GM12878 (cell line): ENCODE measurements around the gene SIGLEC12. TPM values are rescaled to one million over a fixed set of nuclear protein-coding genes. Genes with fewer than 3 reads are reported as not detected.
A peak's percentile ranks its signal among the peaks of the same experiment; 100 is the strongest.

Experiments
- ATAC-seq: fragments of 200-7000 bp; cut with Tn5 transposase; 3 replicates; pipeline ENCODE4 v1.9.1; 2020; ENCODE audit warnings: mild to moderate bottlenecking, moderate library complexity
- BruUV-seq: library from RNA; stranded (reverse); fragments of 400-500 nt; replicated peaks from 2 replicates; lab custom pipeline; 2021; lab: Mats Ljungman, UMichigan
- CTCF ChIA-PET: fragments of 300-600 bp; sonication (Branson Sonifier 250); formaldehyde crosslinking; extraction: SDS; loops from one replicate; lab custom pipeline; 2021; ENCODE audit warnings: inconsistent platforms; lab: Yijun Ruan, JAX
- POLR2A ChIA-PET: fragments of 350-600 bp; formaldehyde crosslinking; extraction: SDS; loops from one replicate; lab custom pipeline; 2021; ENCODE audit warnings: inconsistent platforms; lab: Charles Lee
- RAD21 ChIA-PET: fragments of 300-600 bp; sonication (Branson Sonifier 250); formaldehyde crosslinking; loops from one replicate; lab custom pipeline; 2023; ENCODE audit warnings: antibody characterized with exemption; ENCODE audit not compliant: unreplicated experiment; lab: Charles Lee
- SMC1A ChIA-PET: fragments of 300-600 bp; sonication (Branson Sonifier 250); formaldehyde crosslinking; loops from one replicate; lab custom pipeline; 2023; ENCODE audit not compliant: unreplicated experiment, uncharacterized antibody; lab: Charles Lee
- DNase-seq: peaks from one replicate; pipeline ENCODE4 v3.0.0-alpha.2; 2011; ENCODE audit warnings: low read depth, low spot score
- FAIRE-seq: peaks from 3 replicates; lab custom pipeline; 2011; peaks lifted over from hg19 to GRCh38; lab: Jason Lieb, UNC
- H2AFZ ChIP-seq: 2 replicates; pipeline ENCODE4 v1.6.0; 2011; ENCODE audit warnings: low read depth, low read length, control low read depth; ENCODE audit not compliant: control insufficient read depth
- H3K27ac ChIP-seq: 2 replicates; pipeline ENCODE4 v1.5.1; 2011; ENCODE audit warnings: control low read depth; ENCODE audit not compliant: control insufficient read depth, insufficient read depth
- H3K27me3 ChIP-seq, 2 experiments: replicated peaks in 1 of 2; 2 replicates each; pipeline versions ENCODE4 v1.6.0 to v1.6.1; 2011; ENCODE audit warnings: low read length in 1 of 2; ENCODE audit not compliant: control insufficient read depth in 2 of 2, insufficient read depth in 2 of 2
- H3K36me3 ChIP-seq, 2 experiments: 2 replicates each; pipeline ENCODE4 v1.5.1; 2011; ENCODE audit warnings: low read length in 1 of 2; ENCODE audit not compliant: control insufficient read depth in 2 of 2, insufficient read depth in 2 of 2
- H3K4me1 ChIP-seq: 2 replicates; pipeline ENCODE4 v1.6.1; 2011; ENCODE audit warnings: mild to moderate bottlenecking, low read length, moderate library complexity, mixed read lengths; ENCODE audit not compliant: control insufficient read depth, insufficient read depth
- H3K4me2 ChIP-seq: 2 replicates; pipeline ENCODE4 v1.6.0; 2011; ENCODE audit warnings: control low read depth; ENCODE audit not compliant: control insufficient read depth, insufficient read depth
- H3K4me3 ChIP-seq: fragments of 200-600 bp; sonication (generic); 2 replicates; pipeline ENCODE4 v1.5.1; 2016
- H3K79me2 ChIP-seq: 2 replicates; pipeline ENCODE4 v1.6.0; 2011; ENCODE audit warnings: low read length; ENCODE audit not compliant: control insufficient read depth, insufficient read depth
- H3K9ac ChIP-seq: 2 replicates; pipeline ENCODE4 v1.8.0; 2011; ENCODE audit warnings: low read length, control low read depth, mixed read lengths; ENCODE audit not compliant: control insufficient read depth, insufficient read depth
- H3K9me3 ChIP-seq: replicated peaks from 3 replicates; pipeline ENCODE4 v1.5.1; 2011; ENCODE audit warnings: mild to moderate bottlenecking, low read length; ENCODE audit not compliant: control insufficient read depth, insufficient read depth
- H4K20me1 ChIP-seq: 2 replicates; pipeline ENCODE4 v1.6.0; 2011; ENCODE audit not compliant: control insufficient read depth, insufficient read depth
- BCL3 ChIP-seq: IDR thresholded peaks from 2 replicates; pipeline ENCODE4 v1.6.1; 2011; ENCODE audit warnings: borderline replicate concordance, low read depth, mild to moderate bottlenecking, moderate library complexity, low read length; ENCODE audit not compliant: insufficient read depth, poor library complexity, severe bottlenecking
- CEBPZ ChIP-seq: fragments of 150-350 bp; IDR thresholded peaks from 2 replicates; pipeline ENCODE4 v1.6.1; 2016; ENCODE audit warnings: low read depth, low read length
- CHD2 ChIP-seq: IDR thresholded peaks from 2 replicates; pipeline ENCODE4 v1.6.1; 2011; ENCODE audit warnings: low read depth, low read length, improper control_type of control experiment, borderline replicate concordance
- EED ChIP-seq: sonication (generic); IDR thresholded peaks from 2 replicates; pipeline ENCODE4 v1.6.1; 2016; ENCODE audit warnings: antibody characterized with exemption, low read depth
- ESRRA ChIP-seq: IDR thresholded peaks from 2 replicates; pipeline ENCODE4 v1.6.1; 2012; ENCODE audit warnings: mild to moderate bottlenecking, low read length, improper control_type of control experiment
- EZH2 ChIP-seq: IDR thresholded peaks from 2 replicates; pipeline ENCODE4 v1.6.1; 2012; ENCODE audit warnings: low read depth, mild to moderate bottlenecking, control low read depth, inconsistent platforms, low read length, borderline replicate concordance; ENCODE audit not compliant: control insufficient read depth
- HCFC1 ChIP-seq: fragments of 150-350 bp; IDR thresholded peaks from 2 replicates; pipeline ENCODE4 v1.6.1; 2014; ENCODE audit warnings: low read length
- HDGF ChIP-seq: fragments of 450-650 bp; IDR thresholded peaks from 2 replicates; pipeline ENCODE4 v1.6.1; 2016; ENCODE audit warnings: antibody characterized with exemption
- HSF1 ChIP-seq: fragments of 150-350 bp; IDR thresholded peaks from 2 replicates; pipeline ENCODE4 v1.6.1; 2014; ENCODE audit warnings: mild to moderate bottlenecking, low read depth, low read length
- NR2C1 ChIP-seq: fragments of 450-650 bp; IDR thresholded peaks from 2 replicates; pipeline ENCODE4 v1.6.1; 2017; ENCODE audit warnings: antibody characterized with exemption, mild to moderate bottlenecking, moderate library complexity
- SUZ12 ChIP-seq: fragments of 200-600 bp; sonication (generic); IDR thresholded peaks from one replicate; pipeline ENCODE4 v1.6.1; 2018; ENCODE audit warnings: antibody characterized with exemption, mild to moderate bottlenecking; ENCODE audit not compliant: unreplicated experiment
- ZNF384 ChIP-seq: IDR thresholded peaks from 2 replicates; pipeline ENCODE4 v1.6.1; 2012; ENCODE audit warnings: low read depth, mild to moderate bottlenecking, low read length, improper control_type of control experiment, borderline replicate concordance
- WGBS: methylation state at CpG from one replicate; pipeline ENCODE4 v1.1.6; 2016; ENCODE audit warnings: low lambda C conversion rate; ENCODE audit not compliant: insufficient replicate concordance, insufficient coverage; ENCODE audit errors: missing lambda C conversion rate; 5-methylcytosine and 5-hydroxymethylcytosine counted together
- in situ Hi-C: fragments of 300-500 bp; cut with MboI; formaldehyde crosslinking; loops from 9 replicates; pipeline ENCODE4 v1.14.3; 2018; ENCODE audit warnings: mixed read lengths
- intact Hi-C: fragments of 100-400 bp; cut with micrococcal nuclease; formaldehyde crosslinking; loops from one replicate; pipeline ENCODE4 v1.14.2; 2022; ENCODE audit not compliant: unreplicated experiment
- polyA plus RNA-seq, 11 experiments: library from polyadenylated mRNA; depleted of rRNA in 4 of 11; unstranded in 6 of 11; stranded (reverse) in 5 of 11; fragments of >200 nt; fragmentation: Nextera tagmentation in 4 of 11; fragmentation: Illumina TruSeq in 1 of 11; extraction: Ambion mirVana in 4 of 11; extraction: Trizol in 1 of 11; gene quantifications; 1 replicate in 1 of 11; 2 replicates in 10 of 11; pipeline versions ENCODE4 v1.2.1 to v1.2.3, GENCODE V29; 2011 to 2016; ENCODE audit warnings: inconsistent platforms in 2 of 11, missing spikeins in 2 of 11, low read depth in 1 of 11
- total RNA-seq, 4 experiments: library from RNA; depleted of rRNA in 3 of 4; stranded (reverse); fragments of >200 nt in 3 of 4; fragmentation: Illumina TruSeq in 1 of 4; extraction: Trizol in 1 of 4; gene quantifications; 2 replicates each; pipeline versions ENCODE4 v1.2.1 to v1.2.3, GENCODE V29; 2013 to 2021

SIGLEC12 gene
- total and polyA plus RNA-seq, 10 of the 15 experiments (the other 5 are each of a cell fraction or from before 2014, with no cell fraction given) = 0.03 to 0.18 (median 0.06) TPM; not detected in 5

GRCh38 chr19:51461723-51462161, 39.9 kb downstream of the SIGLEC12 start (continued):
- no peak for TF ChIP-seq BCL3
- no peak for TF ChIP-seq HCFC1

GRCh38 chr19:51460164-51460992, 41.2 kb downstream of the SIGLEC12 start:
- H3K27me3 ChIP-seq = no peaks in the 10 kb centered on the region
- ATAC-seq (peak; percentile 20; the same call in 1 of the 3 replicates), FAIRE-seq (no peak), DNase-seq (no peak)
- intact Hi-C loops (no loop called here), in situ Hi-C loops (no loop called here)
- no peaks in the 10 kb centered on the region for H3K36me3 ChIP-seq
- 38% methylated on average over 13 of the region's 13 CpGs for WGBS
- no peaks in the 10 kb centered on the region for H3K79me2 ChIP-seq
- no peak overlapping the region for H3K4me3 ChIP-seq
- peak overlapping the region; percentile 0; the same call in 1 of the 2 replicates for H2AFZ ChIP-seq
- peak overlapping the region; percentile 13; the same call in 1 of the 2 replicates for H3K4me2 ChIP-seq
- POLR2A ChIA-PET = no interaction called here
- CTCF ChIA-PET = interaction anchor here (1.0 to 2.7 kb wide), 5 partner anchors 13 to 301 kb away, joined by 3 to 13 read pairs (median 3); no protein-coding TSS in a partner anchor
- no peaks in the 10 kb centered on the region for H4K20me1 ChIP-seq
- no peak overlapping the region for H3K27ac ChIP-seq
- RAD21 ChIA-PET = interaction anchor here (0.7 kb wide), 1 partner anchor 18 kb away, joined by 3 read pairs; no protein-coding TSS in a partner anchor
- no TSS peak for BruUV-seq
- no peaks in the 10 kb centered on the region for H3K9me3 ChIP-seq
- no peak overlapping the region for H3K9ac ChIP-seq
- no peaks in the 10 kb centered on the region for H3K4me1 ChIP-seq
- SMC1A ChIA-PET = no interaction called here
- TF ChIP-seq EED (no peak), ZNF384 (no peak), HDGF (no peak), NR2C1 (peak; percentile 97), ESRRA (no peak), CEBPZ (no peak), HSF1 (no peak), EZH2 (no peak), SUZ12 (no peak), CHD2 (no peak)
